ENCODE measurements around the gene ATE1.

GRCh38 chr10:121698902-121699301 lies 228.9 kb downstream of the ATE1 start:
- TF ChIP-seq CTCF (conservative IDR thresholded peaks at IDR 0.05; ENCODE audit: low read depth, low read length) (no peak), FOS (IDR thresholded peaks at IDR 0.05; ENCODE audit: low read depth, low read length) (no peak), CHD1 (IDR thresholded peaks at IDR 0.05; ENCODE audit: low read depth, low read length) (no peak), POLR2A (IDR thresholded peaks at IDR 0.05; ENCODE audit: low read depth, low read length) (no peak)
